ENCODE results near the gene SPEG.

DNA sequence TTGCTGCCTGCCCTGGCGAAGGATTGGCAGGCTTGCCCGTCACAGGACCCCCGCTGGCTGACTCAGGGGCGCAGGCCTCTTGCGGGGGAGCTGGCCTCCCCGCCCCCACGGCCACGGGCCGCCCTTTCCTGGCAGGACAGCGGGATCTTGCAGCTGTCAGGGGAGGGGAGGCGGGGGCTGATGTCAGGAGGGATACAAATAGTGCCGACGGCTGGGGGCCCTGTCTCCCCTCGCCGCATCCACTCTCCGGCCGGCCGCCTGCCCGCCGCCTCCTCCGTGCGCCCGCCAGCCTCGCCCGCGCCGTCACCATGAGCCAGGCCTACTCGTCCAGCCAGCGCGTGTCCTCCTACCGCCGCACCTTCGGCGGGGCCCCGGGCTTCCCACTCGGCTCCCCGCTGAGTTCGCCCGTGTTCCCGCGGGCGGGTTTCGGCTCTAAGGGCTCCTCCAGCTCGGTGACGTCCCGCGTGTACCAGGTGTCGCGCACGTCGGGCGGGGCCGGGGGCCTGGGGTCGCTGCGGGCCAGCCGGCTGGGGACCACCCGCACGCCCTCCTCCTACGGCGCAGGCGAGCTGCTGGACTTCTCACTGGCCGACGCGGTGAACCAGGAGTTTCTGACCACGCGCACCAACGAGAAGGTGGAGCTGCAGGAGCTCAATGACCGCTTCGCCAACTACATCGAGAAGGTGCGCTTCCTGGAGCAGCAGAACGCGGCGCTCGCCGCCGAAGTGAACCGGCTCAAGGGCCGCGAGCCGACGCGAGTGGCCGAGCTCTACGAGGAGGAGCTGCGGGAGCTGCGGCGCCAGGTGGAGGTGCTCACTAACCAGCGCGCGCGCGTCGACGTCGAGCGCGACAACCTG is 16.3 kb upstream of the SPEG start, which contains the start of gene DES:
- TF ChIP-seq, protein P1, sequence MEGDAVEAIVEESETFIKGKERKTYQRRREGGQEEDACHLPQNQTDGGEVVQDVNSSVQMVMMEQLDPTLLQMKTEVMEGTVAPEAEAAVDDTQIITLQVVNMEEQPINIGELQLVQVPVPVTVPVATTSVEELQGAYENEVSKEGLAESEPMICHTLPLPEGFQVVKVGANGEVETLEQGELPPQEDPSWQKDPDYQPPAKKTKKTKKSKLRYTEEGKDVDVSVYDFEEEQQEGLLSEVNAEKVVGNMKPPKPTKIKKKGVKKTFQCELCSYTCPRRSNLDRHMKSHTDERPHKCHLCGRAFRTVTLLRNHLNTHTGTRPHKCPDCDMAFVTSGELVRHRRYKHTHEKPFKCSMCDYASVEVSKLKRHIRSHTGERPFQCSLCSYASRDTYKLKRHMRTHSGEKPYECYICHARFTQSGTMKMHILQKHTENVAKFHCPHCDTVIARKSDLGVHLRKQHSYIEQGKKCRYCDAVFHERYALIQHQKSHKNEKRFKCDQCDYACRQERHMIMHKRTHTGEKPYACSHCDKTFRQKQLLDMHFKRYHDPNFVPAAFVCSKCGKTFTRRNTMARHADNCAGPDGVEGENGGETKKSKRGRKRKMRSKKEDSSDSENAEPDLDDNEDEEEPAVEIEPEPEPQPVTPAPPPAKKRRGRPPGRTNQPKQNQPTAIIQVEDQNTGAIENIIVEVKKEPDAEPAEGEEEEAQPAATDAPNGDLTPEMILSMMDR (IDR thresholded peaks at IDR 0.05 in 8 of 11, conservative IDR thresholded peaks at IDR 0.05 in 3 of 11), result no peak
- TF ChIP-seq POLR2AphosphoS5 (IDR thresholded peaks at IDR 0.05) (no peak), POLR2A (IDR thresholded peaks at IDR 0.05) (no peak)
